ENCODE data around the gene TCEAL6.

- TF ChIP-seq POLR2A (IDR thresholded peaks at IDR 0.05; ENCODE audit: low read length) (no peak), GATA1 (IDR thresholded peaks at IDR 0.05; ENCODE audit: low read depth, low read length) (no peak)
These were observed 12.8 kb downstream of the TCEAL6 start for GRCh38 chrX:102129473-102129872.
